OCI-M2 (cell line): Measurements from ENCODE around the gene CDH16.
"Not testable (repeated sequence)": the region's sequence is repeated elsewhere in the genome, so short reads cannot be mapped to it uniquely, and the experiment has no call there.

Experiments
- DNase-seq: peaks from one replicate; lab custom pipeline; 2025; ENCODE audit not compliant: unreplicated experiment; lab: John Stamatoyannopoulos, UW

Gene CDH16, protein sequence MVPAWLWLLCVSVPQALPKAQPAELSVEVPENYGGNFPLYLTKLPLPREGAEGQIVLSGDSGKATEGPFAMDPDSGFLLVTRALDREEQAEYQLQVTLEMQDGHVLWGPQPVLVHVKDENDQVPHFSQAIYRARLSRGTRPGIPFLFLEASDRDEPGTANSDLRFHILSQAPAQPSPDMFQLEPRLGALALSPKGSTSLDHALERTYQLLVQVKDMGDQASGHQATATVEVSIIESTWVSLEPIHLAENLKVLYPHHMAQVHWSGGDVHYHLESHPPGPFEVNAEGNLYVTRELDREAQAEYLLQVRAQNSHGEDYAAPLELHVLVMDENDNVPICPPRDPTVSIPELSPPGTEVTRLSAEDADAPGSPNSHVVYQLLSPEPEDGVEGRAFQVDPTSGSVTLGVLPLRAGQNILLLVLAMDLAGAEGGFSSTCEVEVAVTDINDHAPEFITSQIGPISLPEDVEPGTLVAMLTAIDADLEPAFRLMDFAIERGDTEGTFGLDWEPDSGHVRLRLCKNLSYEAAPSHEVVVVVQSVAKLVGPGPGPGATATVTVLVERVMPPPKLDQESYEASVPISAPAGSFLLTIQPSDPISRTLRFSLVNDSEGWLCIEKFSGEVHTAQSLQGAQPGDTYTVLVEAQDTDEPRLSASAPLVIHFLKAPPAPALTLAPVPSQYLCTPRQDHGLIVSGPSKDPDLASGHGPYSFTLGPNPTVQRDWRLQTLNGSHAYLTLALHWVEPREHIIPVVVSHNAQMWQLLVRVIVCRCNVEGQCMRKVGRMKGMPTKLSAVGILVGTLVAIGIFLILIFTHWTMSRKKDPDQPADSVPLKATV

DNA sequence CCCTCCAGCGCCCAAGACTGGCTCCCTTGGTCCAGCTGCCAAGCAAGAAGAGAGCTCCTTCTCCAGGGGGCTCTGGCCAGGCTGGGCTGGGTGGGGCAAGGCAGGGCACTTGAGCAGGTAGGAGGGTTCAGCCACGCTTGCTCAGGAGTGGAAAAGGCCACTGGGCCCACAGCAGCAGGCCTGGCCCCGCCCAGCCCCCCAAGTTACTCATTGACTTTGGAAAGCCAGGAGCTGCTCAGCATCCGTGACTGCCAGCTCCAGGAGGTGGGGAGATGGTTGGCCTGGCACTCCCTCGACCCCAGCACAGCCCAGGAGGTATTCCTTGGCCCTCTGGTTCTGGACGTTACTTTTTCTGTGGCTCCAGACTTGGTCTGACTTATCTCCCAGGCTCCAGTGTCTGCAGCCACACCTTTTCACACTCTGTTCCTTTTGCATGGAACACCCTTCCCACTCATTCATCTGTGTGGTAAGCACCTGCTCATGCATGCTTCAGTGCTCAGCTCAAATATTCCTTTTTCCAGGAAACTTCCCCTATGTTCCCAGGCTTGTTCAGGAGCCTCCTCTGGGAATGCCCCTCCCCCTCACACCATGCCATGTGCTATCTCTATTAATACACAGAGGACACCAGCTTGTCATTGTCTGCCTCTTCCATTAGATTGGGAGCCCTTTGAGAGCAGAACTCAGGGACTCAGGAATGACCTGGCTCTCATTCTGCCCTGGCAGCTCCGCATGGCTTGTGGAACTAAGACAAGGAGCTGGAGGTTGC is at the start of gene CDH16:
CDH16 (minus strand) TSS at position 83 of the 766 bp plus-strand sequence. CDS start 820 bp downstream, outside the sequence.
- DNase-seq = no peak

DNA sequence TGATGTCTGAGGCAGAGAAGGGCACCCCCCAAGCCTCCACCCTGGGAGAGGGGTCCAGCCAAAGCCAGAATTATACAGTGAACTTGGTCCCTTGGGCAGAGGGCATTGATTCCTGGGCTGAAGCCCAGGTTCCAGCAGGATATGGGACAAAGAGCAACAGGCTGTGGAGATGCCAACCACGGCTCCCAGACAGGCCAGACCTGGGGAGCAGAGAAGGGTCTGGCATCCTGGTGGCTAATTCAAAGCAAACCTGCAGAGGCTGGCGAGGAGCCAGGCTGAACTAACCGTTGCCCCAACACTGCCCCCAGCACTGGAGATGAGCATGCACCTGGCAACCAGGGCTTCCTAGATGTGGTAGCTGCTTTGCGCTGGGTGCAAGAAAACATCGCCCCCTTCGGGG is 45.4 kb upstream of the CDH16 start:
- DNase-seq = no peak

DNA sequence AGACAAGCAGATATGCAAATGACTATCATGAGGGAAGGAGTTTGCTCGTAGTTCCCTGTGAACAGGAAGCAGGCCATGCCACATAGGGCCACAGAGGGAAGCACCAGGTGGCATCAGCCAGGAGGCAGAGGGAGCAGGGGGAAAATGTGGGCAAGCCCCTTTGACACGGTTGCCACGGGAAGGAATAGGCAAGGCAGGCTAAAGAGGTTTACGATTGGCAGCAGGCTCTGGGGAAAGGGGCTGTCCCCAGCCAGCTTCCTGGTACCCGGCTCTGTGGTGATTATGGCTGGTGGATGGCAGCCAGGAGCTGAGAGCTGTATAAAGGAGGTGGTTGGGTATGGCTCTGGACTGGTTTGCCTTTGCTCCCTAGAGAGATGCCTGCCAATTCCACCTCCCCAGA is 43.2 kb upstream of the CDH16 start:
- no peak for DNase-seq

DNA sequence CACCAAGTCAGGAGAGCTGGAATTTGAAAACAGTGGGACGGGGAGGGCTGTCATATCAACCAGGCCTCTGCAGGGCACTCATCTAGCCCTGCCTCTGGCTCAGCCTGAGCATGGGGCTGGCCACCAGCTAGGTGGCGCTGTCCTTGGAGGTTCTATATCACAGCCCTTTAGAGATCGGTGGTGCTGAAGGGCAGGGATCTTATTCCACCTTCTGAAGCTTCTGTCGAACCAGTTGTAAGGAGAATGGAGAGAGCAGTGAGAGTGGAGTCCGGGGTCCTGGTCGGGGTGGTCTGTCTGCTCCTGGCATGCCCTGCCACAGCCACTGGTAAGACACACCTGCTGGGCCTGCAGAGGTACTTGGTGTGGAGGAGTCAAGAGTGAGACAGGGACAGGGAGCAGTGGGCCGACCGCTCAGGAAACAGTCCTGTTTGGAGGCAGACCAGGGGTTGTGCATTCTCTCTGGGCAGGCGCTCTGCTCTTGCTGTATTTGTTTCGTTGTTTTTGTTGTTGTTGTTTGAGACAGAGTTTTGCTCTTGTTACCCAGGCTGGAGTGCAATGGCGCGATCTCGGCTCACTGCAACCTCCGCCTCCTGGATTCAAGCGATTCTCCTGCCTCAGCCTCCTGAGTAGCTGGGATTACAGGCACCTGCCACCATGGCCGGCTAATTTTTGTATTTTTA is 42.5 kb upstream of the CDH16 start, which contains the start of gene CES3:
CES3 (plus strand) TSS at position 202 of the 680 bp plus-strand sequence; CDS start at position 244, 42 bp downstream.
- DNase-seq = peak; percentile 47

DNA sequence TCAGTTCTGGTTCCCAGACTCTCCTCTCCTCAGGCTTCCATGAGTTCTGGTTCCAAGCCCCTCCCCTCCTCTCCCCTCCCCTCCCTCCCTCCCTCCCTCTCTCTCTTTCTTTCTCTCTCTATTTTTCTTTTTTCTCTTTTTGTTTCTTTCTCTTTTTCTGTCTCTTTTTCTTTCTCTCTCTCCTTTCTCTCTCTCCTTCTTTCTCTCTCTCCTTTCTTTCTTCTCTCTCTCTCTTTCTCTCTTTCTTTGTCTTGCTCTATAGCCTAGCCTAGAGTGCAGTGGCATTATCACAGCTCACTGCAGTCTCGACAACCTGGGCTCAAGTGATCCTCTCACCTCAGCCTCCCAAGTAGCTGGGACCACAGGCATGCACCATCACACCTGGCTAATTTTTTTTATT is 41.6 kb upstream of the CDH16 start:
- no peak for DNase-seq

DNA sequence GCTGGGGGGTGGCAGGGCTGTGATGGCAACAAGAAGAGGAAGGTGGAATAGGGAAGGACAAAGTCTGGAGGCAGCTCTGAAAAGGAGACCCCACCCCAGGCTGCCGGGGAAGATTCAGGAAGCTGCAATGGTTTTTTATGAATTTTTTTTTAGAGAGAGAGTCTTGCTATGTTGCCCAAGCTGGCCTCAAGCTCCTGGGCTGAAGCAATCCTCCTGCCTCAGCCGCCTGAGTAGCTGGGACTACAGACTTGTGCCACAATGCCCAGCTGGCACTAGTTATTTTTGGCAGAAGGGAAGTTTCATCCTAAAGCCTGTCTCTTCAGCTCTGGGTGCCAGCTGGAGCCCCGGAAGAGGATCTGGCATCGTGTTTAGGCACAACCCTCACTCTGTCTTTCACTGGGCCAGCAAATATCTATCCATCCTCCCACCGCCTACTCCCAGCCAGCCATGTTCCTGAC is 41.0 kb upstream of the CDH16 start:
- DNase-seq = no peak

DNA sequence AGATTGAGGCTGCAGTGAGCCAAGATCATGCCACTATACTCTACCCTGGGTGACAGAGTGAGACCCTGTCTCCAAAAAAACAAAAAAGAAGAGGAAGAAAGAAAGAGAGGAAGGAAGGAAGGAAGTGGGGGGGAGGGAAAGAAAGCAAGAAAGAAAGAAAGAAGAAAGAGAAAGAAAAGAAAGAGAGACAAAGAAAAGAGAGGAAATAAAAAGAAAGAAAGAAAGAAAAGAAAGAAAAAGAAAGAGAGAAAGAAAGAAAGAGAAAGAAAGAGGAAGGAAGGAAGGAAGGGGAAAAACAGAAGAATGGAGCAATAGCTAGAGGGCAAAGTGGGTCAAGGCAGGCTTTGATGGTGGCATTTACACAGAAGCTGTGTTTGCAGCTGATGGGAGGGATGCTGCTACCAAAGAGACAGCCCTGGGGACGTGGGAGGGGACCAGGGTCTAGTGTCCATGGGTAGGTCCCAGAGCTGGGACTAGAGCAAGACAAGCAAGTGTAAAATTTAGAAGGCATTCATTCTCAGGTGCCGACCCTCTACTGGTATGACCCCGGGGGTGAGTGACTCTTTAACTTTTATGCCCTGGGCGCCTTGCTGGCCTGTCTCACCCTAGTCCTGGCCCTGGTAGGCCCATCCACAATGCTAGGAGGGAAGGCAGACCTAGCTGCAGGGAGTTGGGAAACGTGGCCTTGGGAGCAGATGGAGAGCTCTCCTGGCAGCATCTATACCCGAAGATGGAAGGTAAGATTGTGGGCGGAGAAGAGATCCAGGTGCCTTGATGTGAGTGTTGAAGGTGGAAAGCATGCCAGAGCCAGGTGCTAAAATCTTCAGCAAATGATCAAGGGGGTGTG is 40.4 kb upstream of the CDH16 start:
- no peak for DNase-seq

DNA sequence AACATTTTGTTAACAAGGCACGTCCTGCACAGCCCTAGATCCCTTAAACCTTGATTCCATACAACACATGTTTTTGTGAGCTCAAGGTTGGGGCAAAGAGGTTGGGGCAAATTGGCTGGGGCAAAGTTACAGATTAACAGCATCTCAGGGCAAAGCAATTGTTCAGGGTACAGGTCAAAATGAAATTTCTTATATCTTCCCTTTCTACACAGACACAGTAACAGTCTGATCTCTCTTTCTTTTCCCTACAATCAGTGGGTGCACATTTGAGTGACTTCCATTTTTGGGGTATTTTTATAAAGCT is 37.4 kb upstream of the CDH16 start:
- not testable (repeated sequence) for DNase-seq

DNA sequence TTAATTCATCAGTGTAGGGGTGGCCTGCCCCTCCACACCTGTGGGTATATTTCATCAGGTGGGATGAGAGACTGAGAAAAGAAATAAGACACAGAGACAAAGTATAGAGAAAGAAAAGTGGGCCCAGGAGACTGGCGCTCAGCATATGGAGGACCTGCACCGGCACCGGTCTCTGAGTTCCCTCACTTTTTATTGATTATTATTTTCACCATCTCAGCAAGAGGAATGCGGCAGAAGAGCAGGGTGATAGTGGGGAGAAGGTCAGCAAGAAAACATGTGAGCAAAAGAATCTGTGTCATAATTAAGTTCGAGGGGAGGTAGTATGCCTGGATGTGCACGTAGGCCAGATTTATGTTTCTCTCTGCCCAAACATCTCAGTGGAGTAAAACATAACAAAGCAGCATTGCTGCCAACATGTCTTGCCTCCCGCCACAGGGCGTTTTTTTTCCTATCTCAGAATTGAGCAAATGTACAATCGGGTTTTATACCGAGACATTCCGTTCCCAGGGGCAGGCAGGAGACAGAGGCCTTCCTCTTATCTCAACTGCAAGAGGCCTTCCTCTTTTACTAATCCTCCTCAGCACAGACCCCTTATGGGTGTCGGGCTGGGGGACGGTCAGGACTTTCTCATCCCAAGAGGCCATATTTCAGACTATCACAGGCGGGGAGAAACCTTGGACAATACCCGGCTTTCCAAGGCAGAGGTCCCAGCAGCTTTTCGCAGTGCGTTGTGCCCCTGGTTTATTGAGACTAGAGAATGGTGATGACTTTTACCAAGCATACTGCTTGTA is 36.9 kb upstream of the CDH16 start:
- DNase-seq = not testable (repeated sequence)

DNA sequence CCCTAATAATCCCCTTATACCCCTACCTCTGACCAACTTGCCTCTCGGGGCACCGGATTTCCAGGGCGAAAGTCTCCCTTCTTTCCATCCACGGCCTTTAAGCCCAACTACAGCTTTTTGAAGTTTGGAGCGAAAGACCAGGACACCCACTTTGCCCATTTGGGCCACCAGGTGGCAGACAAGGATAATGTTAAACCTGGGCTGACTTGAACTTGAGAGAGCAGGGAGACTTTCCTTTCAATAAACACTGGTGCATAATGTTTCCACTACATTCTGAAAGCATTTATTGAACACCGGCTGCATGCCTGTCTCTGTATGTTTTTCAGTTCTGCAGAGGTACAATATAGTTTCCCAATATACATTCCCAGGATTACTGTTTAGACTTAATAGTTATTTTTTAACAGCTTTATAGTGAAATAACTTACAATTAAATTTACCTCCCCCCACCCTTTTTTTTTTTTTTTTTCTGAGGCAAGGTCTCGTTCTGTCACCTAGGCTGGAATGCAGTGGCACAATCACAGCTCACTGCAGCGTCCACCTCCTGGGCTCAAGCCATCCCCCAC is 35.5 kb upstream of the CDH16 start:
- peak; percentile 17 for DNase-seq

DNA sequence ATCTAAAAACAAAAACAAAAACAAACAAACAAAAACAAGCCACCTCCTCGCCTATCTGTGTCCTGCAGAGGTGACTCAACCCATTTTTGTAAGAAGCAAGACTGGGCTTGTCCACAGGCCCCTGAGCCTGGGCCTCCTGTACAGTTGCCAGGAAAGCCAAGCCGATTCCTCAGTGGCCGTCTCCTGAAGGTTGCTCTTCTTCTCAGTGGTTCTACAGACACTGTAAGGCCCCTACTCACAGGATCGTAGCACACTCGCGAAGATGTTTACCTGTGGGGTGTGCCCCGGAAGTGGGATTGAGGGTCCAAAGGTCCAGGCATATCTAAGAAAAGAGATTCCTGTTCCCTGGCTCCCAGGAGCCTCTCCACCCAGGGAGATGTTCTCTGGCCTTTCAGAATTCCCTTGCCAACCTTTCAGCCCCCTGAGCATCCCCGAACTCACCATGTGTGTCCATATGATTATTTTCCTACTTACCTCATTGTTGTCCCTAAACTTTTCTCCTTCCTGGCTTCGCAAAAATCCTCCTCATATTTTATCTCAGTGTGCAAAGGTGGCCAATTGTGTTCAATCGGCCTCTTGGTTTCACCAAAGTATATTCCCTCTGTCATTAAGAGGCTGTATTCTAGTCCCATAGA is 34.9 kb upstream of the CDH16 start:
- no peak for DNase-seq

DNA sequence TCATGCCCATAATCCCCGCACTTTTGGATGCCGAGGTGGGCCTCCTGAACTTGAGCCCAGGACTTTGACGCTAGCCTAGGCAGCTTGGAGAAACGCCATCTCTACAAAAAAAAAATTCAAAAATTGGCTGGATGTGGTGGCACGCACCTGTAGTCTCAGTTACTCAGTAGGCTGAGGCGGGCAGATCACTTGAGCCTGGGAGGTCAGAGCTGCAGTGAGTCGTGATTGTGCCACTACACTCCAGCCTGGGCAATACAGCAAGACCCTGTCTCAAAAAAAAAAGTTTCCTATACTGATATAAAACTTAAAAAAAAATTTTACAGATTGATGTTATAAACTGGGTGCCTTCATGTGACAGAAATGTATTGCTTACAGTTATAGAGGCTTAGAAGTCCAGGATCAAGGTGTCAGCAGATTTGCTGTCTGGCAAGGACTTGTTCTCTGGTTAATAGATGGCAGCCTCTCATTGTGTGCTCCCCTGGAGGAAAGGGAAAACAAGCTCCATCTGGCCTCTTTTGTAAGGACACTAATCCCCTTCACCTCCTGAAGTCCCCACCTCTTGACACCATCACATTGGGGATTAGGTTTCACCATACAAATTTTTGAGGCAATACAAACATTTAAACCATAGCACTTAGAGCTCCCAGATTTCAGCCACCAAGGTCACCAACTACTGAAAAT is 33.9 kb upstream of the CDH16 start:
- no peak for DNase-seq

DNA sequence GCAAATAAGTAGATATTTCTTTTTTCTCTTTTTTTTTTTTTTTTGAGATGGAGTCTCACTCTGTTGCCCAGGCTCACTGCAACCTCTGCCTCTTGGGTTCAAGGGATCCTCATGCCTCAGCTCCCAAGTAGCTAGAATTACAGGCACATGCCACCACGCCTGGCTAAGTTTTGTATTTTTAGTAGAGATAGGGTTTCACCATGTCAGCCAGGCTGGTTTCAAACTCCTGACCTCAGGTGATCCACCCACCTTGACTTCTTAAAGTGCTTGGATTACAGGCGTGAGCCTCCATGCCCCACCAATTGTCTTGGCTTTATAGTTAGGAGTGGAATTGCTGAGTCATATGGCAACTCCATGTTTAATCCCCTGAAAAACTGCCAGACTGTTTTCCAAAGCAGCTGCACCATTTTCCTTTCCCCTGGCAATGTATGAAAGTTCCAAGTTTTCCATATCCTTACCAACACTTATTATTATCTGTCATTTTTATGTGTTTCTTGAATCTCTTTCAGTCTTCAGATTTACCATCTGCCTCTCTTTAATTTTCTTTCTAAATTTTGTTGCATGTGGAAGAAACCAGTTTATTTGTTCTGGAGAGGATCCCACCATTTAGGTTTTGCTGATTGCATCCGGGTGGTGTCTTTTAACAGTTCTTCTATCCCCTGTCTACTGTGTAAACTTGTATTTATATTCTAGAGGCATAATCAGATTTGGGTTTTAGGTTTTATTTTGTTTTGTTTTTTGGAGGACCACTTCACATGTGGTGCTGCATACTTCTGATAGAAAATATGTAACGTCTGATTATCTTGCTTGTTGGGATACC is 32.5 kb upstream of the CDH16 start:
- DNase-seq = no peak

DNA sequence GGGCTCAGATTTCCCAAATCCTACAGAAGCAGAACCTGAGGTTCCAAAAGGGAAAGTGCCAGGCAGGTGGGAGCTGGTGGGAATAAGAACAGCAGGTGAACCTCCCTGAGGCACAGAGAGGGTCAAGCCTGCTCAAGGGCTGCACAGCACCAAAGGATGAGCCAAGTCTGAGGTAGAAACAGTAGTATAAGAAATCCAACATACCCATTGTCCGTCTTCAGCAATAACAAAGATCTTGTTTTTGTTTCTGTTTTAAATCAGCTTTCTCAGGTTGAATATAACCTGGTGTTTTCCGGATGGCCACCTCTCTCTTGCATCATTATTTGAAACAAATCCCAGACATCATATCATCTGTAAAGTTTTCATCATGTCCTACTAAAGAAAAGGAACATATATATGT is 31.8 kb upstream of the CDH16 start:
- DNase-seq = no peak

DNA sequence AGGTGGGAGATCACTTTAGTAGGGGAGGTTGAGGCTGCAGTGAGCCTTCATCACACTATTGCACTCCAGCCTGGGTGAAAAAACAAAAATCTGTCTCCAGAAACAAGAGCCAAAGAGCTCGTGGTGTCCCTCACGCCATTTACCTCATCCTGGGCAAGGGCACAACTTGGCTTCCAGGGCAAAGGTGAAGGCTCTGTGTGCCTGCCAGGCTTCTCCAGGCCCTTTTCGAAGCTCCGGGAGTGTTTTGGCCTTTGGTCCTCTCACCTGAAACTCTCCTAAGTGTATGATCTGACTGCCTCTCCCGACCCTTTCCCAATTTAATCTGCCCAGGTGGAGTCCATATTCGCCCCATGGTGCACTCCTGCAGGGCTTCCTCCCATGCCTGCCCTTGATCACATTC is 30.8 kb upstream of the CDH16 start:
- DNase-seq = no peak

DNA sequence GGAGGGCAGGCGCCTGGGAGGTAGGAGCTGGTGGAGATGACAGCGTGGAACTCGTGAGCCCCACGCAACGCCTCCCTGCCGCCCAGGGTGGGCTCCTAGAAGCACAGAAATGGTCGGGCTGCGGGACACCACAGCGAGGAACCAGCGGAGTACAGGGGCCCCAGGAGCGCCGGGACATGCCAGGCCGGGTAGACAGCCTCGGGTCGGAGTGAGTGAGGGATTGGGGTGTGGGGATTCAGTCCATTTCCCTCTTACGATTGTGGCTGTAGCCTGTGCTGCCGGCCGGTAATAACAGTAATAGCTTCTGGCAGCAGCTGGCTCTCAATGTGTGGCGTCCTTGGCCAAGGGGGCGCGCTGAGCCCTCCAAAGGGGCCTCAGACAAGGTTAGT is 30.1 kb upstream of the CDH16 start:
- no peak for DNase-seq
